Common myeloid progenitor, CD34-positive (primary cell): ENCODE measurements around the gene CD99L2.

ENCODE experiments used
- CTCF ChIA-PET: fragments of 350-600 bp; sonication (Branson Sonifier 250); formaldehyde crosslinking; loops from one replicate; lab custom pipeline; 2021; ENCODE audit warnings: antibody characterized with exemption; lab: Charles Lee
- POLR2A ChIA-PET: fragments of 350-600 bp; sonication (Branson Sonifier 250); formaldehyde crosslinking; loops from one replicate; lab custom pipeline; 2021; ENCODE audit warnings: antibody characterized with exemption; lab: Charles Lee
- DNase-seq, 3 donors: peaks; one replicate each; pipeline versions ENCODE4 v3.0.0 to v3.0.0-alpha.2; 2013
- H3K27ac ChIP-seq, 2 experiments: 1 replicate in 1 of 2; 2 replicates in 1 of 2; pipeline ENCODE4 v1.7.0; 2013; ENCODE audit warnings: inconsistent platforms in 2 of 2, low read length in 2 of 2, mild to moderate bottlenecking in 2 of 2, low read depth in 1 of 2, moderate library complexity in 1 of 2; ENCODE audit not compliant: severe bottlenecking in 2 of 2, insufficient read depth in 1 of 2, poor library complexity in 1 of 2
- H3K27me3 ChIP-seq, 5 experiments: replicated peaks in 2 of 5; 1 replicate in 3 of 5; 2 replicates in 2 of 5; pipeline versions ENCODE4 v1.6.1 to v1.7.0; 2013; ENCODE audit warnings: low read length in 4 of 5, mild to moderate bottlenecking in 2 of 5, moderate library complexity in 2 of 5, inconsistent platforms in 1 of 5; ENCODE audit not compliant: insufficient read depth in 5 of 5, control insufficient read depth in 4 of 5
- H3K36me3 ChIP-seq, 4 experiments: 1 replicate in 2 of 4; 2 replicates in 2 of 4; pipeline versions ENCODE4 v1.6.1 to v1.7.0; 2013; ENCODE audit warnings: low read length in 3 of 4, control low read depth in 1 of 4, mild to moderate bottlenecking in 1 of 4; ENCODE audit not compliant: control insufficient read depth in 4 of 4, insufficient read depth in 4 of 4
- H3K4me1 ChIP-seq, 4 experiments: 1 replicate in 3 of 4; 2 replicates in 1 of 4; pipeline versions ENCODE4 v1.6.1 to v1.7.1; 2013; ENCODE audit warnings: low read length in 3 of 4, mild to moderate bottlenecking in 3 of 4, control low read depth in 1 of 4, inconsistent platforms in 1 of 4, moderate library complexity in 1 of 4; ENCODE audit not compliant: control insufficient read depth in 4 of 4, insufficient read depth in 4 of 4; ENCODE audit errors: control extremely low read depth in 1 of 4
- H3K4me3 ChIP-seq, 7 experiments: 1 replicate in 4 of 7; 2 replicates in 3 of 7; pipeline versions ENCODE4 v1.5.1 to v1.7.0; 2013; ENCODE audit warnings: mild to moderate bottlenecking in 7 of 7, low read length in 6 of 7, moderate library complexity in 6 of 7, inconsistent platforms in 2 of 7, low read depth in 2 of 7, control low read depth in 1 of 7; ENCODE audit not compliant: insufficient read depth in 4 of 7, control insufficient read depth in 1 of 7; ENCODE audit errors: extremely low read depth in 1 of 7
- H3K9me3 ChIP-seq, 5 experiments: 1 replicate in 4 of 5; 2 replicates in 1 of 5; pipeline versions ENCODE4 v1.6.1 to v1.7.1; 2013; ENCODE audit warnings: low read length in 4 of 5, mild to moderate bottlenecking in 2 of 5, inconsistent platforms in 1 of 5, low read depth in 1 of 5, moderate library complexity in 1 of 5; ENCODE audit not compliant: control insufficient read depth in 4 of 5, insufficient read depth in 2 of 5; ENCODE audit errors: control extremely low read depth in 1 of 5
- WGBS: methylation state at CpG from one replicate; pipeline ENCODE4 v1.1.5; 2013; ENCODE audit not compliant: insufficient coverage; 5-methylcytosine and 5-hydroxymethylcytosine counted together

The CD99L2 gene

GRCh38 chrX:150870487-150871340 lies 27.8 kb downstream of the CD99L2 start:
- 33% methylated on average over 1 of the region's 7 CpGs for WGBS
- Histone ChIP-seq H3K27ac (no peak overlapping the region), H3K4me3 (no peak overlapping the region), H3K9me3 (peaks cover 0 to 4% (median 0%) of the 10 kb centered on the region in 5 experiments), H3K36me3 (no peaks in the 10 kb centered on the region), H3K27me3 (no peaks in the 10 kb centered on the region), H3K4me1 (no peaks in the 10 kb centered on the region)
- DNase-seq: no peak
- ChIA-PET CTCF (no interaction called here), POLR2A (no interaction called here)

GRCh38 chrX:150870029-150870428 lies 28.4 kb downstream of the CD99L2 start:
- POLR2A ChIA-PET: no interaction called here
- Histone ChIP-seq H3K9me3 (peaks cover 0 to 4% (median 0%) of the 10 kb centered on the region in 5 experiments), H3K27me3 (no peaks in the 10 kb centered on the region), H3K4me3 (no peak overlapping the region), H3K4me1 (no peaks in the 10 kb centered on the region), H3K36me3 (no peaks in the 10 kb centered on the region), H3K27ac (no peak overlapping the region)
- CTCF ChIA-PET: no interaction called here
- 87% methylated on average over 4 of the region's 4 CpGs for WGBS
- DNase-seq: no peak

- Histone ChIP-seq H3K9me3 (peaks cover 0 to 4% (median 0%) of the 10 kb centered on the region in 5 experiments), H3K27me3 (no peaks in the 10 kb centered on the region), H3K27ac (no peak overlapping the region), H3K4me1 (no peaks in the 10 kb centered on the region), H3K4me3 (no peak overlapping the region), H3K36me3 (peaks cover 0 to under 1% (median 0%) of the 10 kb centered on the region in 4 experiments)
- POLR2A ChIA-PET: no interaction called here
- no peak for DNase-seq
- CTCF ChIA-PET: no interaction called here
- no CpG with 5 or more reads among the region's 3 CpGs for WGBS
Observed at GRCh38 chrX:150869450-150869849, 29.0 kb downstream of the CD99L2 start.

DNA sequence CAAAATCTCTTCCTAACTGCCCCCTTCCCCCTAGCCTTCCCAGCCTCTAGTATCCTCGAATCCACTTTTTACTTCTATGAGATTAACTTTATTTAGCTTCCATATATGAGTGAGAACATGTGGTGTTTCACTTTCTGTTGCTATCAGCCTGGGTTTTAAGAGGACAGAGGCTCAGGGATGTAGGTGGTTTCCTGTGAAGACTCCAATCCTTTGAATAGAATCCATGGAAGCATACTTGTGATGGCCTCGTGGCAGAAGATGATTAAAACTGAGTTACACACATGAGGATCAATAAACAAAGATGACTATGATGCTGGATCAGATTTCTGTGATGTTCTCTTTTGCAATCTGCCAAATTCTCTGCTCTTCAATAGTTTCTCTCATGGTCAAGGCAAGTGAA lies 29.8 kb downstream of the CD99L2 start:
- DNase-seq: no peak
- ChIA-PET POLR2A (no interaction called here), CTCF (no interaction called here)
- H3K4me1 ChIP-seq: no peaks in the 10 kb centered on the region
- no peak overlapping the region for H3K4me3 ChIP-seq
- H3K27ac ChIP-seq: no peak overlapping the region
- peaks cover 0 to 4% (median 0%) of the 10 kb centered on the region in 5 experiments for H3K9me3 ChIP-seq
- no peaks in the 10 kb centered on the region for H3K27me3 ChIP-seq
- peaks cover 0 to 2% (median 0%) of the 10 kb centered on the region in 4 experiments for H3K36me3 ChIP-seq
- no CpG with 5 or more reads among the region's 2 CpGs for WGBS

DNA sequence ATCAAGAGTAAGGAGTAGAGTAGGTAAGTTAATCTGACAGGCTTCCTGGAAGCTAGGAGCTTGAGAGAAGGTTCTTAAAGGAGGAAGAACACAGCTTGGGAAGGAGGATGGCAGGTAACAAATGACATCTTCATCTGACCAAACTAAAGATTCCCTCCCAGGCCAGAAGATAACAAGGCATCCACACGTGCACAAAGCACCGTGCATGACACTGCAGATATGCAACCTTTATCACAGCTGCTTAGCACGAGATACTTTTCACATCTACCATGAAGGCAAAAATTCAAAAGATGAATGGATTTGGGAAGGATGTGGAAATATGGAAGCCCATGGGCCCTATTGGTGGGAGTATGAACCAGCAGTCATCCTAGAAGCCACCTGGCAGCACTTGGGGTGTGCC lies 34.3 kb downstream of the CD99L2 start:
- CTCF ChIA-PET: no interaction called here
- H3K4me1 ChIP-seq: no peaks in the 10 kb centered on the region
- peaks cover 0 to 2% (median 0%) of the 10 kb centered on the region in 4 experiments for H3K36me3 ChIP-seq
- POLR2A ChIA-PET: no interaction called here
- no peak overlapping the region for H3K4me3 ChIP-seq
- H3K27ac ChIP-seq: no peak overlapping the region
- no peak for DNase-seq
- WGBS: 40% methylated on average over 1 of the region's 3 CpGs
- H3K9me3 ChIP-seq: peaks cover 0 to 3% (median 0%) of the 10 kb centered on the region in 5 experiments
- H3K27me3 ChIP-seq: no peaks in the 10 kb centered on the region

DNA sequence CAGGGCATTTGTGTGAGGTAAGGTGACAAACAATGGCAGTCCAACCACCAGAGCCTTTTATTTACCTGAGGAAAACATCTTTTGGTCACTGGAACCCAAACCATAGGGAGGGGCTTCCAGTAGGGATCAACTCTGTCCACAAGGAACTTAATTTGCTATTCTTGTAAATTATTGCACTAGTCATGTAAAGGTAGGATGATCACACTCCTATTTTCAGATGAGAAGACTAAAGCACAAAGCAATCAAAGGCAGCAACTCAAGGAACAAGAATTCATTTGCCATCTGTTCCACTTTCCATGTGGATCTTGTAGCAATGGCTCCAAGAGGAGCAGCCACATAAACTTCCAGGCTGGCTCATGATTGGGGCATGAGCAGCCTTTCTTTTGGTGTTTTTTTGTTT lies 35.3 kb downstream of the CD99L2 start:
- no peaks in the 10 kb centered on the region for H3K27me3 ChIP-seq
- peaks cover 0 to 2% (median 0%) of the 10 kb centered on the region in 4 experiments for H3K36me3 ChIP-seq
- DNase-seq: no peak
- POLR2A ChIA-PET: interaction anchor here (0.6 kb wide), 1 partner anchor 9 kb away, joined by 4 read pairs; no protein-coding TSS in a partner anchor
- no peaks in the 10 kb centered on the region for H3K4me1 ChIP-seq
- H3K27ac ChIP-seq: no peak overlapping the region
- CTCF ChIA-PET: no interaction called here
- H3K4me3 ChIP-seq: no peak overlapping the region
- H3K9me3 ChIP-seq: peaks cover 0 to 3% (median 0%) of the 10 kb centered on the region in 5 experiments

DNA sequence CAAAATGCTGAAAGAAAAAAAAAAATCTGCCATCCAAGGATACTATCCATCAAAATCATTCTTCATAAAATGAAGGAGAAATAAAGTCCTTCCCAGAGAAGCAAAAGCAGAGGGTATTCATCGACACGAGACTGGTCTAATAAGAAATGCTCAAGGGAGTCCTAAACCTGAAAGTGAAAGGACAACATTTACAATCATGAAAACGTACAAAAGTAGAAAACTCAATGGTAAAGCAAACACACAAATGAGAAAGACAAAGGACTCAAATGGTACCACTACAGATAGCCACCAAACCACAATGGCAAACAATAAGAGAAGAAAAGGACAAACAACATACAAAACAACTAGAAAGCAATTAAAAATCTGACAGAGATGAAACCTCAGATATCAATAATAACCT lies 41.0 kb downstream of the CD99L2 start:
- CTCF ChIA-PET: no interaction called here
- Histone ChIP-seq H3K4me3 (no peak overlapping the region), H3K4me1 (no peaks in the 10 kb centered on the region), H3K36me3 (peaks cover 0 to 4% (median under 1%) of the 10 kb centered on the region in 4 experiments), H3K27ac (no peak overlapping the region), H3K9me3 (peaks cover 0 to 15% (median 10%) of the 10 kb centered on the region in 5 experiments), H3K27me3 (no peaks in the 10 kb centered on the region)
- 92% methylated on average over 2 of the region's 3 CpGs for WGBS
- POLR2A ChIA-PET: no interaction called here
- DNase-seq: no peak
